OCI-LY3 (cell line): ENCODE results near the gene TCF25.

Source experiments
- H2AFZ ChIP-seq: fragments of 200-600, 300-600 bp; shearing (Covaris generic); 2 replicates; pipeline ENCODE4 v1.6.0; 2014; ENCODE audit warnings: antibody characterized with exemption, low read depth, low read length
- H3K27ac ChIP-seq: fragments of 200-600, 300-600 bp; sonication (generic); 2 replicates; pipeline ENCODE4 v1.5.1; 2014; ENCODE audit warnings: mild to moderate bottlenecking, low read length, moderate library complexity, mixed read lengths
- H3K27me3 ChIP-seq: fragments of 200-600, 300-600 bp; sonication (generic); 2 replicates; pipeline ENCODE4 v1.6.1; 2014; ENCODE audit warnings: low read depth, low read length, mixed read lengths
- H3K36me3 ChIP-seq: fragments of 200-600, 300-600 bp; sonication (generic); replicated peaks from 2 replicates; pipeline ENCODE3; 2014; ENCODE audit warnings: low read depth, low read length, mixed read lengths
- H3K4me1 ChIP-seq: fragments of 300-600, 200-600 bp; sonication (generic); 2 replicates; pipeline ENCODE4 v1.6.1; 2014; ENCODE audit warnings: low read length, mixed read lengths
- H3K4me2 ChIP-seq: fragments of 200-600, 300-600 bp; sonication (generic); 2 replicates; pipeline ENCODE4 v1.6.1; 2014; ENCODE audit warnings: low read length, mixed read lengths
- H3K4me3 ChIP-seq: fragments of 300-600, 200-600 bp; sonication (generic); 2 replicates; pipeline ENCODE4 v1.5.1; 2014; ENCODE audit warnings: antibody characterized with exemption, mild to moderate bottlenecking, low read length, moderate library complexity
- H3K79me2 ChIP-seq: fragments of 300-600, 200-600 bp; shearing (Covaris generic); 2 replicates; pipeline ENCODE4 v1.6.1; 2014; ENCODE audit warnings: mild to moderate bottlenecking, low read length, mixed read lengths
- H3K9ac ChIP-seq: fragments of 300-600, 200-600 bp; shearing (Covaris generic); 2 replicates; pipeline ENCODE4 v1.6.0; 2014; ENCODE audit warnings: mild to moderate bottlenecking, low read length, moderate library complexity
- H3K9me3 ChIP-seq: fragments of 200-600, 300-600 bp; shearing (Covaris generic); 2 replicates; pipeline ENCODE4 v1.6.1; 2014; ENCODE audit warnings: low read length, mixed read lengths; ENCODE audit not compliant: insufficient read depth
- H4K20me1 ChIP-seq: fragments of 200-600, 300-600 bp; sonication (generic); 2 replicates; pipeline ENCODE4 v1.6.1; 2016; ENCODE audit warnings: low read length, mixed read lengths; ENCODE audit not compliant: insufficient read depth
- CTCF ChIP-seq: fragments of 200-600, 300-600 bp; sonication (generic); IDR thresholded peaks from 2 replicates; pipeline ENCODE4 v1.5.1; 2014; ENCODE audit warnings: antibody characterized with exemption, low read length, low read depth
- EZH2phosphoT487 ChIP-seq: fragments of 200-600 bp; shearing (Covaris generic); IDR thresholded peaks from 2 replicates; pipeline ENCODE4 v1.6.1; 2018; ENCODE audit warnings: antibody characterized with exemption, mixed run types, low read depth

TCF25 gene

GRCh38 chr16:89827383-89828198 lies 45.8 kb upstream of the TCF25 start:
- Histone ChIP-seq H3K36me3 (no peaks in the 10 kb centered on the region), H3K27me3 (no peaks in the 10 kb centered on the region), H3K27ac (no peak overlapping the region), H2AFZ (no peak overlapping the region), H4K20me1 (no peaks in the 10 kb centered on the region), H3K9ac (no peak overlapping the region), H3K4me1 (no peaks in the 10 kb centered on the region), H3K4me2 (no peak overlapping the region), H3K9me3 (no peaks in the 10 kb centered on the region), H3K4me3 (no peak overlapping the region), H3K79me2 (no peaks in the 10 kb centered on the region)
- TF ChIP-seq CTCF (no peak), EZH2phosphoT487 (no peak)

DNA sequence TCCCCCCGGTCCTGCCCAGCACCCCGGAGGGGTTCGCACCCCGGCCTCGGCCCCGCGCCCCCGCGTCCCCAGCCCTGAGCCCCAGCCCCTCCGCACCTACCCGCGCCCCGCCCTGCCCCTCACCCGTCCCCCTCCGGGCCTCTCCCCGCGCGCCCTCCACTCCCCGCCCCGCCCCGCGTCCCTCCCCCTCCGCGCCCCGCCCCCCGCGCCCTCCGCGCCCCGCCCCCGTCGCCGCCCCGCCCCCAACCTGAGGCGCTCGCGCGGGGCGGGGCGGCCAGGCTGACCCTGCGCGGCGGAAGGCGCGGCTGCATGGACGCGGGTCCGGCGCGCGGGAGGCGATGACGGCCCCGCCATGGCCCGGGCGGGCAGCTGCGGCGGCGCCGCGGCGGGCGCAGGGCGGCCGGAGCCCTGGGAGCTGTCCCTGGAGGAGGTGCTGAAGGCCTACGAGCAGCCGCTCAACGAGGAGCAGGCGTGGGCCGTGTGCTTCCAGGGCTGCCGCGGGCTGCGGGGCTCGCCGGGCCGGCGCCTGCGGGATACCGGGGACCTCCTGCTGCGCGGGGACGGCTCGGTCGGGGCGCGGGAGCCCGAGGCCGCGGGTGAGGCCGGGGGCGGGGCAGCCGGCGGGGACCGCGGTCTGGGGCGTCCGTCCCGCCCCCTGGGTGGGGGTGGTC lies 45.1 kb upstream of the TCF25 start, which contains the start of gene SPIRE2:
Gene SPIRE2, plus strand, starts transcription at position 277 of the 671 bp plus-strand sequence. Its CDS starts 76 bp downstream, at position 353.
- TF ChIP-seq EZH2phosphoT487 (no peak), CTCF (no peak)
- H3K9me3 ChIP-seq = no peaks in the 10 kb centered on the region
- H4K20me1 ChIP-seq = no peaks in the 10 kb centered on the region
- H2AFZ ChIP-seq = no peak within 1 kb of the TSS
- H3K79me2 ChIP-seq = no peaks in the 10 kb centered on the region
- H3K4me1 ChIP-seq = no peaks in the 10 kb centered on the region
- no peak within 1 kb of the TSS for H3K9ac ChIP-seq
- H3K27me3 ChIP-seq = no peaks in the 10 kb centered on the region
- H3K4me2 ChIP-seq = 0 out of 2 replicates have a peak within 1 kb of the TSS, but pooled peaks have one; percentile 14
- H3K27ac ChIP-seq = no peak within 1 kb of the TSS
- peak within 1 kb of the TSS; percentile 21; the same call in 1 of the 2 replicates for H3K4me3 ChIP-seq
- no peaks in the 10 kb centered on the region for H3K36me3 ChIP-seq

- Histone ChIP-seq H3K4me3 (peak overlapping the region; percentile 21; the same call in 1 of the 2 replicates), H3K27ac (no peak overlapping the region), H3K9ac (no peak overlapping the region)
Measured at GRCh38 chr16:89828870-89829629, 44.3 kb upstream of the TCF25 start.

More at GRCh38 chr16:89828870-89829629, 44.3 kb upstream of the TCF25 start:
- 0 out of 2 replicates have a peak overlapping the region, but pooled peaks have one; percentile 14 for H3K4me2 ChIP-seq
- no peaks in the 10 kb centered on the region for H3K36me3 ChIP-seq
- H3K9me3 ChIP-seq = no peaks in the 10 kb centered on the region
- H3K27me3 ChIP-seq = no peaks in the 10 kb centered on the region
- H3K4me1 ChIP-seq = no peaks in the 10 kb centered on the region
- TF ChIP-seq EZH2phosphoT487 (no peak), CTCF (no peak)
- H4K20me1 ChIP-seq = no peaks in the 10 kb centered on the region
- H3K79me2 ChIP-seq = no peaks in the 10 kb centered on the region
- H2AFZ ChIP-seq = no peak overlapping the region
